GM12864 (cell line): ENCODE results near the gene FAM9C.
"Not testable (repeated sequence)": the region's sequence is repeated elsewhere in the genome, so short reads cannot be mapped to it uniquely, and the experiment has no call there.

Experiments
- DNase-seq: peaks from one replicate; pipeline ENCODE4 v3.0.0-alpha.2; 2011; ENCODE audit warnings: low read depth
- H3K4me3 ChIP-seq: 2 replicates; pipeline ENCODE4 v1.5.1; 2011; ENCODE audit warnings: mild to moderate bottlenecking, low read depth, low read length, control low read depth
- CTCF ChIP-seq: IDR thresholded peaks from 2 replicates; pipeline ENCODE4 v1.5.1; 2011; ENCODE audit warnings: low read depth, mild to moderate bottlenecking, moderate library complexity, low read length, control low read depth, inconsistent platforms; ENCODE audit errors: missing control alignments

The FAM9C gene

GRCh38 chrX:13088156-13088487 lies 43.7 kb upstream of the FAM9C start:
- peak overlapping the region; percentile 14; the same call in 1 of the 2 replicates for H3K4me3 ChIP-seq
- DNase-seq, result no peak
- TF ChIP-seq CTCF, result no peak

- peak; percentile 91 for DNase-seq
- peak overlapping the region; percentile 14; the same call in 1 of the 2 replicates for H3K4me3 ChIP-seq
- no peak for TF ChIP-seq CTCF
These were observed 43.1 kb upstream of the FAM9C start for GRCh38 chrX:13087322-13088155.

GRCh38 chrX:13086793-13087321 lies 42.4 kb upstream of the FAM9C start:
- H3K4me3 ChIP-seq, DNase-seq: not testable (repeated sequence)

- DNase-seq, result no peak
- peak overlapping the region; percentile 34; the same call in 1 of the 2 replicates for H3K4me3 ChIP-seq
- TF ChIP-seq CTCF, result no peak
These were observed 41.7 kb upstream of the FAM9C start for GRCh38 chrX:13086076-13086475.

DNA sequence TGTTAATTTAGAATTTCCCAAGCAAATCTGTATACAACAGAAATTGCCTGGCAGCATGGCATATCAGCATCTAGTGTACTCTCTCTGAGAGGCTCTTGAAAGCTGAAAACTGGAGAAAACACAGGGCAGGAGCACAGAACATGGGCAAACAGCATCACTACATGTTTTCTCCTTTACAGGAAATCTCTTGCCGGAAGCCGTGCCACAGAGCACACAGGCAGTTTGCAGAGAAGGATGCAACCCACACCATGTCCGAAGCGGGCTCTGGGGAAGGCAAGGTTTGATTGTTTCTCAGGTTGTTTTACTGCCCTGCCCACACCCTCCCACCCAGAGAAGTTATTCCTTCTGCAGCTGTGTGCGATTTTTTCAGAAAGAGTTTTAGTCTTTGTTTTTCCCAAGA lies 41.1 kb upstream of the FAM9C start:
- peak overlapping the region; percentile 34; the same call in 1 of the 2 replicates for H3K4me3 ChIP-seq
- TF ChIP-seq CTCF, result no peak
- DNase-seq, result no peak

DNA sequence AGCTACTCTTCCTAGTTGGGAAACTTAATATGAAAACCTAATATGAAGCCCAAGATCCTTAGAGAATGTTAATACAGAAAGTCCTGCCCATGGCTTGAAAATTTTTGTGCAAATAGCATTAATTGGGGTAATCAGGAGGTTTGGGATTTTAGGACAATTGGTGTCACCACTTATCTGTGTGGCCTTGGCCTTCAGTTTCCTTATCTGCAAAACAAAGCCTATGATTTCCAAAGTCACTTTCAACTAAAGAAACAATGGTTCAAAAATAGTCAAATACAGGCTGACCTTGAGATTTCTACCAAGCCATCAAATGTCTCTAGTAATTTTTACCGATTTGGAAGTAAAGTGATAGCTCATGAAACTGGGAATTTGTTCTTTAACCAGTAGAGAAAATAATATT lies 40.2 kb upstream of the FAM9C start:
- H3K4me3 ChIP-seq, result no peak overlapping the region
- no peak for DNase-seq

DNA sequence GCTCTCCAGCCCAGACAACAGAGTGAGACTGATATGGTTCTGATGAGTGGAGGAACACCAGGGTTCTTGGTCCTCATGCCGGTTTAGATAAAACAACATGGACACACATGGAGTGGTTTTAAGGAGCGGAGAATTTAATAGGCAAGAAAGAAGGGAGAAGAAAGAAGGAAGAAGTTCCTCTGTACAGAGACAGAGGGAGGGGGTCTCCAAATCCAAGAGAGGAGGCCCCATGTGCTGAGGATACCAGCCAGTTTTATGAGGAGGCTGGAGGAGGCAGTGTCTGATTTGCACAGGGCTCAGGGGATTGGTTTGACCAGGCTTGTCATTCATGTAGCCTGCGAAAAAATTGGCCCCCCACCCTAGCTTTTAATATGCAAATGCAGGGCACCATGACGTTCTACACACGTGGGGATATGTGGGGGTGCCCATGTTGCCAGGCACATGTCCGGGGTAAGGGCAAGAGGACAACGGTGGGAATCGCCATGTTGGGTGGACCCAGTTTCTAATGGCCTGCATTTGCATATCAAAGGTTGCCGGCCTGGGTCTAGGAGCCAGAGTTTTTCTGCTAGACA lies 39.4 kb upstream of the FAM9C start:
- H3K4me3 ChIP-seq, DNase-seq: not testable (repeated sequence)

More for the DNA sequence above, 40.2 kb upstream of the FAM9C start:
- no peak for TF ChIP-seq CTCF
